Common myeloid progenitor, CD34-positive (primary cell): ENCODE results near the gene GPR161.

Experiments used
- CTCF ChIA-PET: fragments of 350-600 bp; sonication (Branson Sonifier 250); formaldehyde crosslinking; loops from one replicate; lab custom pipeline; 2021; ENCODE audit warnings: antibody characterized with exemption; lab: Charles Lee
- POLR2A ChIA-PET: fragments of 350-600 bp; sonication (Branson Sonifier 250); formaldehyde crosslinking; loops from one replicate; lab custom pipeline; 2021; ENCODE audit warnings: antibody characterized with exemption; lab: Charles Lee
- DNase-seq, 3 donors: peaks; one replicate each; pipeline versions ENCODE4 v3.0.0 to v3.0.0-alpha.2; 2013
- H3K27ac ChIP-seq, 2 experiments: 1 replicate in 1 of 2; 2 replicates in 1 of 2; pipeline ENCODE4 v1.7.0; 2013; ENCODE audit warnings: inconsistent platforms in 2 of 2, low read length in 2 of 2, mild to moderate bottlenecking in 2 of 2, low read depth in 1 of 2, moderate library complexity in 1 of 2; ENCODE audit not compliant: severe bottlenecking in 2 of 2, insufficient read depth in 1 of 2, poor library complexity in 1 of 2
- H3K27me3 ChIP-seq, 5 experiments: replicated peaks in 2 of 5; 1 replicate in 3 of 5; 2 replicates in 2 of 5; pipeline versions ENCODE4 v1.6.1 to v1.7.0; 2013; ENCODE audit warnings: low read length in 4 of 5, mild to moderate bottlenecking in 2 of 5, moderate library complexity in 2 of 5, inconsistent platforms in 1 of 5; ENCODE audit not compliant: insufficient read depth in 5 of 5, control insufficient read depth in 4 of 5
- H3K36me3 ChIP-seq, 4 experiments: 1 replicate in 2 of 4; 2 replicates in 2 of 4; pipeline versions ENCODE4 v1.6.1 to v1.7.0; 2013; ENCODE audit warnings: low read length in 3 of 4, control low read depth in 1 of 4, mild to moderate bottlenecking in 1 of 4; ENCODE audit not compliant: control insufficient read depth in 4 of 4, insufficient read depth in 4 of 4
- H3K4me1 ChIP-seq, 4 experiments: 1 replicate in 3 of 4; 2 replicates in 1 of 4; pipeline versions ENCODE4 v1.6.1 to v1.7.1; 2013; ENCODE audit warnings: low read length in 3 of 4, mild to moderate bottlenecking in 3 of 4, control low read depth in 1 of 4, inconsistent platforms in 1 of 4, moderate library complexity in 1 of 4; ENCODE audit not compliant: control insufficient read depth in 4 of 4, insufficient read depth in 4 of 4; ENCODE audit errors: control extremely low read depth in 1 of 4
- H3K4me3 ChIP-seq, 7 experiments: 1 replicate in 4 of 7; 2 replicates in 3 of 7; pipeline versions ENCODE4 v1.5.1 to v1.7.0; 2013; ENCODE audit warnings: mild to moderate bottlenecking in 7 of 7, low read length in 6 of 7, moderate library complexity in 6 of 7, inconsistent platforms in 2 of 7, low read depth in 2 of 7, control low read depth in 1 of 7; ENCODE audit not compliant: insufficient read depth in 4 of 7, control insufficient read depth in 1 of 7; ENCODE audit errors: extremely low read depth in 1 of 7
- H3K9me3 ChIP-seq, 5 experiments: 1 replicate in 4 of 5; 2 replicates in 1 of 5; pipeline versions ENCODE4 v1.6.1 to v1.7.1; 2013; ENCODE audit warnings: low read length in 4 of 5, mild to moderate bottlenecking in 2 of 5, inconsistent platforms in 1 of 5, low read depth in 1 of 5, moderate library complexity in 1 of 5; ENCODE audit not compliant: control insufficient read depth in 4 of 5, insufficient read depth in 2 of 5; ENCODE audit errors: control extremely low read depth in 1 of 5
- WGBS: methylation state at CpG from one replicate; pipeline ENCODE4 v1.1.5; 2013; ENCODE audit not compliant: insufficient coverage; 5-methylcytosine and 5-hydroxymethylcytosine counted together

Gene GPR161

GRCh38 chr1:168095476-168095875 lies 41.3 kb downstream of the GPR161 start:
- no peak for DNase-seq
- Histone ChIP-seq H3K4me1 (no peaks in the 10 kb centered on the region), H3K4me3 (no peak overlapping the region), H3K36me3 (no peaks in the 10 kb centered on the region), H3K9me3 (no peaks in the 10 kb centered on the region), H3K27ac (no peak overlapping the region), H3K27me3 (no peaks in the 10 kb centered on the region)
- ChIA-PET CTCF (interaction anchor here (1.3 to 1.7 kb wide), 2 partner anchors 13 to 22 kb away, joined by 3 to 4 read pairs; no protein-coding TSS in a partner anchor), POLR2A (no interaction called here)
- WGBS, result 95% methylated on average over 4 of the region's 6 CpGs

GRCh38 chr1:168093616-168094015 lies 43.1 kb downstream of the GPR161 start:
- POLR2A ChIA-PET, result no interaction called here
- 100% methylated on average over 4 of the region's 4 CpGs for WGBS
- H3K27ac ChIP-seq, result no peak overlapping the region
- H3K4me3 ChIP-seq, result no peak overlapping the region
- no peaks in the 10 kb centered on the region for H3K9me3 ChIP-seq
- CTCF ChIA-PET, result interaction anchor here (1.3 to 1.7 kb wide), 2 partner anchors 8 to 23 kb away, joined by 3 to 4 read pairs; no protein-coding TSS in a partner anchor
- DNase-seq, result no peak
- no peaks in the 10 kb centered on the region for H3K27me3 ChIP-seq
- no peaks in the 10 kb centered on the region for H3K36me3 ChIP-seq
- H3K4me1 ChIP-seq, result peaks cover 0 to 3% (median 0%) of the 10 kb centered on the region in 4 experiments

- Histone ChIP-seq H3K27ac (no peak overlapping the region), H3K4me3 (no peak overlapping the region), H3K36me3 (no peaks in the 10 kb centered on the region), H3K9me3 (no peaks in the 10 kb centered on the region), H3K4me1 (peaks cover 0 to 3% (median 0%) of the 10 kb centered on the region in 4 experiments), H3K27me3 (no peaks in the 10 kb centered on the region)
- no peak for DNase-seq
- POLR2A ChIA-PET, result no interaction called here
- 90% methylated on average over 16 of the region's 16 CpGs for WGBS
- CTCF ChIA-PET, result interaction anchor here (0.6 to 3.5 kb wide), 4 partner anchors 8 to 67 kb away, joined by 3 to 15 read pairs (median 4); no protein-coding TSS in a partner anchor
Observed at GRCh38 chr1:168092566-168093355, 44.0 kb downstream of the GPR161 start.

GRCh38 chr1:168091720-168092550 lies 44.8 kb downstream of the GPR161 start:
- CTCF ChIA-PET, result interaction anchor here (0.6 to 3.5 kb wide), 4 partner anchors 9 to 68 kb away, joined by 3 to 15 read pairs (median 4); no protein-coding TSS in a partner anchor
- H3K4me3 ChIP-seq, result no peak overlapping the region
- H3K36me3 ChIP-seq, result no peaks in the 10 kb centered on the region
- no peak overlapping the region for H3K27ac ChIP-seq
- POLR2A ChIA-PET, result no interaction called here
- peaks cover 0 to 3% (median 0%) of the 10 kb centered on the region in 4 experiments for H3K4me1 ChIP-seq
- 97% methylated on average over 6 of the region's 8 CpGs for WGBS
- H3K9me3 ChIP-seq, result no peaks in the 10 kb centered on the region
- H3K27me3 ChIP-seq, result no peaks in the 10 kb centered on the region
- DNase-seq, result no peak

- no peak overlapping the region for H3K4me3 ChIP-seq
- H3K9me3 ChIP-seq, result no peaks in the 10 kb centered on the region
- H3K27ac ChIP-seq, result no peak overlapping the region
- ChIA-PET POLR2A (no interaction called here), CTCF (interaction anchor here (1.0 to 3.5 kb wide), 3 partner anchors 9 to 272 kb away, joined by 3 to 15 read pairs (median 4); no protein-coding TSS in a partner anchor)
- DNase-seq, result no peak
- H3K27me3 ChIP-seq, result no peaks in the 10 kb centered on the region
- H3K36me3 ChIP-seq, result no peaks in the 10 kb centered on the region
- peaks cover 0 to 3% (median 0%) of the 10 kb centered on the region in 4 experiments for H3K4me1 ChIP-seq
- WGBS, result 93% methylated on average over 9 of the region's 9 CpGs
Observed at GRCh38 chr1:168091063-168091462, 45.7 kb downstream of the GPR161 start.

- Histone ChIP-seq H3K4me3 (no peak overlapping the region), H3K27ac (no peak overlapping the region), H3K27me3 (no peaks in the 10 kb centered on the region), H3K9me3 (no peaks in the 10 kb centered on the region), H3K4me1 (peaks cover 0 to 3% (median 0%) of the 10 kb centered on the region in 4 experiments), H3K36me3 (no peaks in the 10 kb centered on the region)
- DNase-seq, result no peak
- POLR2A ChIA-PET, result no interaction called here
- over 99% methylated on average over 13 of the region's 14 CpGs for WGBS
- CTCF ChIA-PET, result interaction anchor here (1.0 to 3.5 kb wide), 3 partner anchors 8 to 273 kb away, joined by 3 to 15 read pairs (median 4); no protein-coding TSS in a partner anchor
Observed at GRCh38 chr1:168090395-168090794, 46.3 kb downstream of the GPR161 start.
